ENCODE data around the gene LMOD1.
"Not testable (repeated sequence)": the region's sequence is repeated elsewhere in the genome, so short reads cannot be mapped to it uniquely, and the experiment has no call there.

The LMOD1 gene

DNA sequence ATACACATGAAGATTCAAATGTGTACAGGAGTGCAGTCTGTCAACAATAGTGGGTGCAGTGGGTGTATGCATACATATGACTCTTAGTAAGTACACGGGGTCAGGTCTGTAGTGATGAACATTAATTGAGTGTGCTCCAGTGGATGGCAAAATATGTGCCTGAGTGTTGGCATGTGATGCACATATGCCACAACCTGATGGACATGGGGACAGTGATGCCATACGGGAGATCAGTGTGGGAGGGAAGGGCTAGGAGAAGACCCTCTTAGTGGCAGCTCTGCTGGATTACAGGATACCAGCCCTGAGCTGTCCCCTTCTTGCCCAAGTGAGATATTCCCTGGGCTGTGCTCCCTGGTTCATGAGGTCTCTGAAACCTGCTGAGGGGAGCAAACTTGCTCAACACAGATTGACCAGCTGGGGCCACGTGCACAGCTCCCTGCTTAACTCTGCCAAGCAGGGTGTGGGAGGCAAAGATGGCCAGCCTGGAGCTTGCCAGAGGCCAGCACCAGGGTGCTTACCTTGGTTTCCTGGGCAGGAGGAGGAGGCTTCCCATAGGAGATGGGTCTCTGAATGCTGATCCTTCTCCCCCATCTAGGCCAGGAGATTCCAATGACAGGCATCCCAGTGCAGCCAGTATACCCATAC lies 55.4 kb downstream of the LMOD1 start:
- no peak for FAIRE-seq

DNA sequence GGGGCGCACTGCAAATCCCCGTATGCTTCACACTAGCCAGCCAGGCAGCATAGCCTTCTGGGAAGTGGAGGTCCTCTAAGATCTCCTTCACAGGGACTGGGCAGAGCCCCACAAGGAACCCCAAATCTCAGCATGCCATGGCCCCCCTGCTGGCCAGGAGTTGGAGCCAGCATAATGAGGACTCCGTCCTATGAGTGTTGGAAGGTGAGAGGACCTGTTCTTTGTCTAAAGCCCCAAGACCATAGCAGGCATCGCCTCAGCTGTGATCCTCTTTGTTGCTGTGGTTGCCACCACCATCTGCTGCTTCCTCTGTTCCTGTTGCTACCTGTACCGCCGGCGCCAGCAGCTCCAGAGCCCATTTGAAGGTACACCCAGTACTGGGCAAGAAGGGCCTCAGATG lies 56.1 kb downstream of the LMOD1 start:
- FAIRE-seq, result no peak

DNA sequence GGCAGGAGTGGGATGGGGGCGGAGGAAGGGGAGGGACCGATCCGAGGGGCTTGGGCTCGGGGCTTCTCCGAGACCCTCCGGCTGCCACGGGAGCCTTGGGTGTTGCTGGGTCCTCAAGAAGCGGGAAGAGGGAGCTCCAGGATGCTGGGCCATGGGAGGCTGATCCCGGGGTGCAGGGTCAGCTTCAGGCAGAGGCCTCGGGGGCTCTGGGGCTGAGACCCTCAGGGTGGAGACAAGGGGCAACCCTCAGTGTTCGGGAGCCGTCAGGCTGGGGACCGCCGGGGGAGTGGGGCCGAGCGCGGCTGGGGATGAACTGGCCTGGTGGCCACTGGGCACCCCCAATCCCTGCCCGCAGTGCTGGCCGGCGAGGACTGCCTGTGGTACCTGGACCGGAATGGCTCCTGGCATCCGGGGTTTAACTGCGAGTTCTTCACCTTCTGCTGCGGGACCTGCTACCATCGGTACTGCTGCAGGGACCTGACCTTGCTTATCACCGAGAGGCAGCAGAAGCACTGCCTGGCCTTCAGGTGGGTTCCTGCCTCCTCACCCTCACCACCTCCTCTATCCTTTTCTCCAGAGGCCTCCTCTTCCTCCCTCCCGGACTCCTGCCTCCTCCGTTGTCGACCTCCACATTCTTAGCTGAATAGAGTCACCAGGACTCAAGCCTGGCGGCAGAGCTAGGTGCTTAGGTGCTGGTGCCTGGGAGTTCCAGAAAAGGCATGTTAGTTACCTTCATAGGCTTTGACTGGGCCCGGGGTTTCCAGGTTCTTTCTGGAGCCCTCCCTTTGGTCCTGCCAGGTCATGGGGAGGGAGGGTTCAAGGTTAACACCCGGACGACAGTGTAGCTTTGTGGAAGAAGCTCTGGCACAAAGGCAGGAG lies 57.0 kb downstream of the LMOD1 start:
- no peak for FAIRE-seq

DNA sequence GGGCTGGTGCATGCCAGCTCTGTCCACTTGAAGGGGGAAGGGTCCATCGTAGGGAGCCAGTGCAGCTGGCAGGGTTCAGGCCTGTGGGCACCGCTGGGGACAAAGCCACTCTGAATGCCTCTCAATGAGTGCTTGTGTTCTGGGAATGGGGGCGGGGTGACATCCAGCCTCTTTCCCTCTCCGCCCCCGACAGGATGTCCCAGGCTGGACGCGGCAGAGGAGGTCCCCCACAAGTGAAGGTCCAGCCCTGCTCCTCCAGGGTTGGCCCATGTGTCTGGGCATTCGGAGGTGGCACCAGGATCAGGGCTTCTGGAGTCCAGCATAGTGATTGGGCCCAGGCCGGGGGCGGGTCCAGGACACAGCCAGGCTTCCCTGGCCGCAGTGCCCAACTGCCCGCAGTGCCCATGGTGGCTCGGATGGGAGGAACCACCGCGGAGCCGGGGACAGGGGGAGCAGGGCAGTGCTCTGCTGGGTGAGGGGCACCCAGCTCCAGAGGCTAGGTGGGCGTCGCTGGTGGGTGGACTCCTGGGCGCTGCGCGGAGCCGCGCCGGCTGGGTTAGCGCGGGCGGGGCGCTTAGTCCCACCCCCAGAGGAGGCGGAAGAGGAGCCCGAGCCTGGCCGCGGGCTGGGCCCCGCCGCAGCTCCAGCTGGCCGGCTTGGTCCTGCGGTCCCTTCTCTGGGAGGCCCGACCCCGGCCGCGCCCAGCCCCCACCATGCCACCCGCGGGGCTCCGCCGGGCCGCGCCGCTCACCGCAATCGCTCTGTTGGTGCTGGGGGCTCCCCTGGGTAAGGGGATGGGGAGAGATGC lies 57.9 kb downstream of the LMOD1 start, which contains the start of gene SHISA4:
Gene SHISA4 (plus strand): TSS at position 617 of the 808 bp plus-strand sequence. CDS start 97 bp downstream, at position 714.
- peak; percentile 92 for FAIRE-seq

DNA sequence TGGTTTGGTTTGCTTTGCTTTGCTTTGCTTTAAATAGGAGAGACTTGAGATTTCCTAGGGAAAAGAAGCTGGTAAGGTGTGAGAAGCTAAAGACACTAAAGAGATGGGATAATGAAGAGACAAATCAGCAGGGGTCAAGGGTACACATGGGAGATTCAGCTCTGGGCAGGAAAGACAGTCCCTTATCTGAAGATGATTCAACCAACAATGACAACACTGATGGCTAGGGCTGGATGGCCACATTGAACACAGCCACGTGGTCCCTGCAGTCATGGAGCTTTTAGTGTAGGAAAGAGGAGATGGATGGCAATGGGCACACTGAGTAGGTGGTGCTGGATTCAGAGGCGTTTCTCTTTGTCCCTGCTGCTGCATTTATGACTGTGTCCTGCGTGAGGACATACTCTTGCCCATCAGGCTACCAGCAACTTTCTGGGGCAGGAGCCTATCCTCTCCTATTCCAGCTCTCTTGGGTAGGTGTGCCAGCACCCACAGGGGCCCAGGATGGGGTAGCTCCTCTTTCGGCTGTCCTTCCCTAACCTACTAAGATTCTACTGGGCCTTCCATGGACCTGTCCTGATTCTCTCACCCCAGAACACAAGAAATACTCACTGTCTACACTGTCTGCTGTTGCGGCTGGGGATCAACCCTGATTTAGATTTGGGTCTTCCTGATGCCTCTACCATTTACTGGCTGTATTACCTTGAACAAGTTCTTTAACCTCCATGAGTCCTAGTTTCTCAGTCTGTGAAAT lies 59.1 kb downstream of the LMOD1 start:
- FAIRE-seq, result no peak

DNA sequence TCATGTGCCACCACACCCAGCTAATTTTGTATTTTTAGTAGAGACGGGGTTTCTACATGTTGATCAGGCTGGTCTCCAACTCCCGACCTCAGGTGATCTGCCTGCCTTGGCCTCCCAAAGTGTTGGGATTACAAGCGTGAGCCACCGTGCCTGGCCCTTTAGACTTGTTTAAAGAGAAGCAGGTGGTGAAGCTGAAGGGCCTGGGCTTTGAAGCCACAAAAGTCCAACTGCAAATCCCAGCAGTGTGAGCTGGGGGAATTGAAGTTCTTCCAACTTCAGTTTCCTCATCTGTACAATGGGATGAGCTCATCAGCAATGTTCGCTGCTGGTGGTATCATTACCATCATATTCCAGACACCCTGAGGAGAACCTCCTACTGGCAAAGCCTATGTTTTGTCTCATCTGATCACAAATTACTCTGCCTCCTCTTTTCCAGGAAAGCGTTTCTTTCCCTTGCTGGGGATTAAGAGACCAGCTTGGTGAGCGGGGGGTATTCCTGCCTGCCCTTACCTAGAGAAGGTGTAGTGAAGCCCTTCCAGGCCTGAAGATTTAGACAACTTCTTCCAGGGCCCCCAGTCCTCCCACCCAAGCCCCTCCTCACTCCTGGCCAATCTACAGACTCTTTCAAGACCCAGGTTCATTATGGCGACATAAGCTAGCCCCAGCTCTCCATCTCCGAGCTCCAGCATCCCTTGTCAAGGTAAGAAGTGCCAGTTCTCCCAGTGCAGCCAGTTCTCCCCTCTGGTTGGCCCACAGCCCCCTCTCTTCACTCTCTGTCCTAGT lies 60.1 kb downstream of the LMOD1 start:
- no peak for FAIRE-seq

DNA sequence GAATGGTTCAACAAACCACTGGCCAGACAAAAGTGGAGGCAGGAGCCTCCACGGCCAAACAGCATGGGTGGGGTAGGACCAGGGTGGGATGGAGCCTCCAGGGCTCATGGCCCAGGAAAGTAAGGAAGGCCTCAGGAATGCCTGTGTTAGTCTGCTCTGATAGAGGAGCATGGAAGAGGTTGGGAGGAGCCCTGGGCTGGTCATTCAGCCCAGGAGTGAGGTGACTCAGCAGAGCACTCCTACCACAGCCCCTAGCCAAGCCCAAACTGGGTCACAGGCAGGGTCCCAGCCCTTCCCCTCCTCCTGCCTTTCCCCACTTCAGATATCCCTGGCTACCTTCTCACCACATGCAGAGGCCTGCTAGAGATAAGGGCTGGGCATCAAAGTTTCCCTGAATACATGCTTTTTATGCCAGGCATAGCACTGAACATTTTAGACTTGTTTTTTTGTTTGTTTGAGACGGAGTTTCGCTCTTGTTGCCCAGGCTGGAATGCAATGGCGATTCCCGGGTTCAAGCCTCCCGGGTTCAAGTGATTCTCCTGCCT lies 60.7 kb downstream of the LMOD1 start:
- no peak for FAIRE-seq

DNA sequence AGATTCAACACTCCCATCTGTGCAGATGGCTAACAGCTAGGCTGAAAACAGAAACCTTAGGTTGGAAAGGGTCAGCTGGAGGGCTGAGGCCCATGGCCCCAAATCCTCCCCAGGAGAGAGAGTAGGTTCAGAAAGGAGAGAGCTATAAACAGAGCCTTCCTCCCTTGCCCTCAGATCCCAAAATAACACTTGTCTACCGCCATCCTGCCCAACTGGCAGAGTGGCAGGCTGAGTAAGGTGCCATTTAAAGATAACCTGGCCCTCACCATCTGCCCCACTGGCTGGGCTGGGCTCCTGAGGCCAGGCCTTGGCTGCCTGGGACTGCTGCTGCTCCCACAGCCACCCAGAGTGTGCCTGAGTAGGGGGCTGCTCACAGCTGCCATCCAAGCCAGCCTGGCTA lies 61.9 kb downstream of the LMOD1 start:
- no peak for FAIRE-seq

DNA sequence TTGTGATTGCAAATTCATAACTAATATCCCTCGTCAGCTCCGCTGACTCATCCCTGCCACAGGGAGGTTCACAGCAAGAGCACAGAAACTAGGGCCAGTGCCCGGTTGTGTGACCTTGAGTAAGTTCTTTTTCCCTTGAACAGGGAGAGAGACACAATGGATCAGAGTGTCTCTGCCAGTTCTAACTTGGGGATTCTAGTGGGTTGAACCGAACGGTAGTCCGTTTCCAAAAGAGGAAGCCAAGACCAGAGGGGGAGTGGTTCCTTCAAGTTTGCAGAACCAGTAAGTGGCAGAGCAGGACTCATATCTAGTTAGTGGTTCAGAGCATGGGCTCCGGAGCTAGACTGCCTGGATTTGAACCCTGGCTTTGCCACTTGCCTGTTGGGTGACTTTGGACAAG lies 62.6 kb downstream of the LMOD1 start:
- no peak for FAIRE-seq

DNA sequence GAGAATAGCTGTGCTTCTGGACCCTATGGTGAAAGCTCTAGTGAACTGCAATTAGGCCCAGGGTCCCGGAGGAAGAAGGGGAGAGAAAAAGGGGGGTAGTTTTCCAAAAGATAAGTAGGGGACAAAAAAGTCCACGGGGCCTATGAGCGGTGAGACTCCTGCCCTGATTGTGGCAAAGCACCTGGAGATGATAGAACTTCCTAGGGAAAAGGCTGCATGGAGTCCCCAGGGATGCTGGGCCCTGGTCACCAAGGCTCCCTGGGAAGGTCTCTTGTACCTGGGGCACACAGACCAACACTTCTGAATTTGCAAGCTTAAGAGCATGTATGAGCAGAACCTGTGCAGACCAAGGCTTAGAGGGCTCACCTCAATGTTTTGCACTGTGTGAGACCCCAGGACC lies 63.1 kb downstream of the LMOD1 start:
- FAIRE-seq, result no peak

DNA sequence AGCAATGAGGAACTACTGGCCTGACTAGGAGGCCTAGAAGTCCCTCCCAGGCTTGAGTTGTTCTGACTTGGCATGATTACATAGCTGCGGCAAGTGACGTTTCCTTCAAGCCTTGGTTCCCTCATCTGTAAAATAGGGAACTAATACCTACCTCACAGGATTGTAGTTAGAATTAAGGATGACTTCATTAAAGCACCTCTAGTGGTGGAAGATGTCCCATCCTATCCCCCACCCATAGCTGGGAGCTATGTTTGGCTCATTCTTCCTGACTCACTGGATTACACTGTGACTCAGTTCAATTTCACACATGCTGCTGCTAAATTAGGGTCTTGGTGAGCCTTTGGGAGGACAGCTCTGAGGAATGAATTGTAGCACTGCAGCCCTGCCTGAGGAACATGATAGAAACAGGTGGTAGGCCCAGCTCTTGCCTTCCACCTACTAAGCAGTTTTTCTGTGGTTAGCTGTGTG lies 63.6 kb downstream of the LMOD1 start:
- FAIRE-seq, result no peak

DNA sequence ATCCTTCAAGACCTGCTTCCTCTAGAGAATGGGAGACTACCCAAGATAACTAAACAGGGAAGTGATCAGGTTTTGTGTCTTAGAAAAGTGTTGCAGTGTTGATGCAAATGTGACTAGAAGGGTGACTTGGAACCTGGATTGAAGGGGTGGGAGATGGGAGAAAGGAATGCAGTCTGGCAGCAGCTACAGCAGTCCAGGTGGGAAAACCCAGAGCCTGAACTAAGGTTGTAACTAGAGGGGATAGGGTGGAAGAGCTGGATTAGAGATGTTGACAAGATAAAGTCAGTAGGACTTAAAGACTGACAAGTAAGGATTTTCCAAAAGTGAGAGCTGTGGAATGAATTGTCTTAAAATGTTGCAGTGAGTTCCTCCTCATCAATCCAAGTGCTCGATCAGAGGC lies 64.7 kb downstream of the LMOD1 start:
- FAIRE-seq, result no peak

DNA sequence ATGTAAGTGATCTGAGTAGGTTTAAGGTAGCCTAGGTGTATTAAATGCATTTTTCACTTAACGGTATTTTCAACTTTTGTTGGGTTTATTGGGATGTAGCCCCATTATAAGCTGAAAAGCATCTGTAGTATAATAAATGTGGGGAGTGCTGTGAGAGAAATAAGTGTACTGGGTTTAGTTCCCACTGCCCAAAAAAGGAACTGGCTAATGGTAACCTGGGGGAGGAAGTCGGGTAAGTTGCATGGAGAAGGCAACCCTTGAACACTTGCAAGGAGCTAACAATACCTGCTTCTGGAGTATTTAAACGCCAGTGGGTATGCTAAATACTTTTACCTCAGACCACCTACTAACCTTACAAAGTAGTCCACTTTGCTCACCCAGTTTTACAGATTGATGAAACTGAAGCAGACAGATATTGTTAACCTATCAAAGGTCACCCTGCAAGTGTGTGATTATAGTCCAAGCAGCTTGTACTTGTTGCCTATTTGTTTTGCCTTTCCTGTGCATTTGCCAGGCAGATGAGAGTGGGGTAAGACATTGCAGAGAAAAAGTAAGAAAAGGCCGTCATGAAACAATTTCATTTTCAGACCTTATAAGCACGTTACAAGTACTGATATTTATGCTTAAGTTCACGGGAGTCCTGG lies 65.3 kb downstream of the LMOD1 start:
- no peak for FAIRE-seq

DNA sequence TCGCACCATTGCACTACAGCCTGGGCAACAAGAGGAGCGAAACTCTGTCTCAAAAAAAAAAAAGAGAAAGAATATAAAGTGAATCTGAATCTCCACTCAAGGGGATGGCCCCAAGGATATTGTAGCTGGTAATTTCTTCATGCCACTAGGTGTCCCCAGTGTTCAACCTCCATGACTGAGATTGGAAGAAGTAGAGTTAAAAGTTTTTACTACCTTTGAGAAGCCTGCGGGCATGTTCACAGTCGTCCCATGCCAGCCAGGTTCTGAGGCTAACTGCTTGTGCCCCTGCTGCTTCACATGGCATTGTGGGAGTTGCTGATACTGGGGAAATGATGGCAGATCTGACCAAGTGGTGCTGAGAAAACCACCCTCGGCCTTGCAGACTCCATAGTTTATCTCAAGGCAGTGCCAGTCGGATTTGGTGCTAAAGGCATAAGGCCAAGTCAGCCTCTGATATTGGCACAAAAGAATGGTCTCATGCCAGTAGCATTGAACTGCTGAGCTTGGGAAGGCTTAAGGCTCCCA lies 68.4 kb downstream of the LMOD1 start:
- peak; percentile 91 for FAIRE-seq

DNA sequence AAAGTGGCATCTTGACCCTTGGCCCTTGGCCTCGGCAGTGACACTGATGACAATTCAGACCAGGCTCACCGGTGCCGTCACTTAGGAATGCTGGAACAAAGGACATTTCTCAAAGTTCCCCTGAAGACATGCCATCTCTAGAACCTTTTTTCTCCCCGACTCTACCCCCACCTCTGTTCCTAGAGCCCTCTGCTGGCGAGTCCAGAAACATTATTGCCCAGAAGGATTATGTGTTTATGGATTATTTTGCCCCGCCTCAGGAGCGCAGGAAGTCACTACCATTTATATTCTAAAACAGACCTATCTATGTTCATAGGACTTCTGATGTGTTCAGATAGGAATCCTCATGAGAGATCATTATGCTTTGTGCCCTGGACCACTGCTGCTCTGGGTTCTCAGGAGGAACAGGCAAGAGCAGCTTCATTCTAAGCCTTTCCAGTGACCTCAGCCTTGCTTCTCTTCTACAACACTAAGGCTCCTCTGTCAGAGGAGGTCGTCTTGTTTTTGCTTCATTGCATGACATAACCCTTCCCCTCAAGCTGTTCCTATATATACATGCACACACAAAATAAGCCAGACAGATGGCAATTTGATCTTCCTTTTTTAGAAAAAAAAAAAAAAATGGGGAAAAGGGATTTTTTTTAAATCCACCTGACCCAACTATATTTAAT lies 70.1 kb downstream of the LMOD1 start:
- no peak for FAIRE-seq

DNA sequence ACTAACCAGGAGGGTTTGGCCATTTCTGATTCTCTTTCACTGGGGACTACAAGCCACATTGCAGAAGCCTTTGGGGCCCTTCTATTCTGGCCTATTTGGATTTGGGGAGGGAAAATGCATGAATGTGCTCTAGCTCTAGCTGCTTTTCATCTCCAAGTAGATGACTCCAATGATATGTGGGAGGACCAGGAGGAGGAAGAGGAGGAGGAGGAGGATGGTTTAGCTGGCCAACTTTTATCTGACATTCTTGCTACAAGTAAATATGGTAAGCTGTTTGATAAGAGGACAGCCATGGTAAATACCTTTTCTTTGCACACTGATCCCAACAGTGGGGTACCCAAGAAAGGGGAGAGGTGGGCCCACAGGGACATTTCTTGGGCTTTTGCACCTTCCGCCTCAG lies 71.7 kb downstream of the LMOD1 start:
- FAIRE-seq, result no peak

DNA sequence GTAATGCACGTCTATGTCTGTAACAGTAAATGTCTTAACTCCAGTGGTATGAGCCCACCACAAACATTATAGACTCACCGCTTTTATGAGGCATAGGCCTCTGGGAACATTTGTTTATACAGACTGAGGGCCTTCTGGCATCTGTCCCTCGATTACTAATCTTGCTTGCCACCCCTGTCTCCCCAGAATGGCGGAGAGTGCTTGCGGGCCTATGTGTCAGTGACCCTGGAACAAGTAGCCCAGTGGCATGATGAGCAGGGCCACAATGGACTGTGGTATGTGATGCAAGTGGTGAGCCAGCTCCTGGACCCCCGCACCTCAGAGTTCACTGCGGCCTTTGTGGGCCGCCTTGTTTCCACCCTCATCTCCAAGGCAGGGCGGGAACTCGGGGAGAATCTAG lies 76.0 kb downstream of the LMOD1 start:
- FAIRE-seq, result no peak

DNA sequence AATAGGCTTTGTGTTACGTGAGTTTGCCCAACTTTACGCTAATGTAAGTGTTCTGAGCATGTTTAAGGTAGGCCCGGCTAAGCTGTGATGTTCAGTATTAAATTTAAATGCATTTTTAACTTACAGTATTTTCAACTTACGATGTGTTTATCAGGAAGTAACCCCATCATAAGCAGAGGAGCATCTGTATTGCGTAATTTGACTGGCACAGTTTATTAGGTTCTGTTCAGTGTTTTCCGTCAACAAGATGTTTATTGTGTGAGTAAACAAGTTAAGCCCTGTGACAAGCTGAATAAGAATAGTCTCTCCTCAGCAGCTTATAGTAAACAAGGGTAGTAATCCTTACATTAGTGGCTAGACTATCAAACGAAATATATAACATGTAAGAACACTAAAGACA lies 84.9 kb downstream of the LMOD1 start:
- FAIRE-seq, result no peak

DNA sequence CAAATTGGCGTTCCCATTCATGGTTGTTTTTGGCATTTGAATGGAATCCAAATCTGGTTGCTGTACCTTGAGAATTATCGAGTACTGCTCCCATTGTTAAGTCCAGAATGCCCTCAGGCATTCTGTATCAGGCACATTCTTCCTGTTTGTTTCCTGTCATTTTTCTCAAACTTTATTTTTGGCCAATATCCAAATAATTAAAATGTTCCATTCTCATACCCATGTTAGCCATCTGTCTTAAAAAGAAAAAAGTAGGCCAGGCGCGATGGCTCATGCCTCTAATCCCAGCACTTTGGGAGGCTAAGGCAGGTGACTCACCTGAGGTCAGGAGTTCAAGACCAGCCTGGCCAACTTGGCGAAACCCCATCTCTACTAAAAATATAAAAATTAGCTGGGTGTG lies 86.9 kb downstream of the LMOD1 start:
- no peak for FAIRE-seq

DNA sequence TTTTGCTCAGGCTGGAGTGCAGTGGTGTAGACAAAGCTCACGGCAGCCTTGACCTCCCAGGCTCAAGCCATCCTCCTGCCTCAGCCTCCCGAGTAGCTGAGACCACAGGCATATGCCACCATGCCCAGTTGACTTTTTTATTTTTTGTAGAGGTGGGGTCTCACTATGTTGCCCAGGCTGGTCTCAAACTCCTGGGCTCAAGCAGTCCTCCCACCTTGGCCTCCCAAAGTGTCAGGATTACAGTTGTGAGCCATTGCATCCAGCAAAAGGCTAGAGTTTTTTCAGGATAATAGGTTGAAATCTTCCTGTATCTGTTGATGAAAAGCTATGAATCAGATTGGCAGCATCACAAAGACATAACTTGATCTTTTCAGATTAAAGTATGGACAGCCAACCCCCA lies 89.6 kb downstream of the LMOD1 start:
- not testable (repeated sequence) for FAIRE-seq
